Endothelial cell of umbilical vein (primary cell): Measurements from ENCODE around the gene PEDS1. TPM values are rescaled to one million over a fixed set of nuclear protein-coding genes. Genes with fewer than 3 reads are reported as not detected.

Source experiments
- BruUV-seq: library from RNA; stranded (reverse); fragments of 400-500 nt; replicated peaks from 2 replicates; lab custom pipeline; 2021; lab: Mats Ljungman, UMichigan
- CTCF ChIA-PET: fragments of 300-600, 350-600 bp; sonication (Branson Sonifier 250); formaldehyde crosslinking; loops from one replicate; lab custom pipeline; 2021; ENCODE audit warnings: antibody characterized with exemption, inconsistent platforms; lab: Charles Lee
- POLR2A ChIA-PET: fragments of 300-600, 350-600 bp; sonication (Branson Sonifier 250); formaldehyde crosslinking; loops from one replicate; lab custom pipeline; 2021; ENCODE audit warnings: antibody characterized with exemption, inconsistent platforms; lab: Charles Lee
- DNase-seq: peaks from one replicate; pipeline ENCODE4 v3.0.0-alpha.2; 2011; ENCODE audit warnings: low read depth, low spot score
- FAIRE-seq: peaks from 2 replicates; lab custom pipeline; 2011; peaks lifted over from hg19 to GRCh38; lab: Jason Lieb, UNC
- H2AFZ ChIP-seq: 2 replicates; pipeline ENCODE4 v1.6.0; 2012; ENCODE audit warnings: low read depth, low read length, control low read depth, inconsistent platforms
- H3K27ac ChIP-seq: 2 replicates; pipeline ENCODE4 v1.5.1; 2011; ENCODE audit warnings: low read depth, mild to moderate bottlenecking, control low read depth, low read length, moderate library complexity; ENCODE audit not compliant: insufficient read depth
- H3K27me3 ChIP-seq, 2 experiments: 2 replicates each; pipeline versions ENCODE4 v1.6.0 to v1.6.1; 2011; ENCODE audit warnings: low read length in 2 of 2, mixed read lengths in 1 of 2; ENCODE audit not compliant: control insufficient read depth in 2 of 2, insufficient read depth in 2 of 2
- H3K36me3 ChIP-seq, 2 experiments: 2 replicates in 1 of 2; 3 replicates in 1 of 2; pipeline ENCODE4 v1.5.1; 2011; ENCODE audit warnings: low read length in 2 of 2, mild to moderate bottlenecking in 1 of 2, moderate library complexity in 1 of 2; ENCODE audit not compliant: control insufficient read depth in 2 of 2, insufficient read depth in 2 of 2; ENCODE audit errors: extremely low read depth in 1 of 2
- H3K4me1 ChIP-seq: 3 replicates; pipeline ENCODE4 v1.5.1; 2011; ENCODE audit warnings: mild to moderate bottlenecking, low read length; ENCODE audit not compliant: control insufficient read depth, insufficient read depth; ENCODE audit errors: extremely low read depth
- H3K4me2 ChIP-seq: 2 replicates; pipeline ENCODE4 v1.6.1; 2011; ENCODE audit warnings: low read length, control low read depth, mixed read lengths; ENCODE audit not compliant: insufficient read depth
- H3K4me3 ChIP-seq, 3 experiments: fragments of 200-600 bp in 1 of 3; sonication (generic), shearing (Covaris generic) in 1 of 3; replicated peaks in 1 of 3; 2 replicates each; pipeline ENCODE4 v1.5.1; 2011 to 2016; ENCODE audit warnings: control low read depth in 3 of 3, low read length in 3 of 3, mild to moderate bottlenecking in 2 of 3, inconsistent platforms in 1 of 3, low read depth in 1 of 3, moderate library complexity in 1 of 3; ENCODE audit not compliant: insufficient read depth in 1 of 3
- H3K79me2 ChIP-seq: 2 replicates; pipeline ENCODE4 v1.6.0; 2012; ENCODE audit warnings: low read length, inconsistent platforms; ENCODE audit not compliant: control insufficient read depth, insufficient read depth
- H3K9ac ChIP-seq: replicated peaks from 2 replicates; pipeline ENCODE3; 2011; ENCODE audit warnings: low read length, control low read depth; ENCODE audit not compliant: insufficient read depth; ENCODE audit errors: extremely low read depth
- H3K9me1 ChIP-seq: replicated peaks from 3 replicates; pipeline ENCODE4 v1.6.0; 2011; ENCODE audit warnings: mild to moderate bottlenecking, low read length; ENCODE audit not compliant: control insufficient read depth, insufficient read depth; ENCODE audit errors: extremely low read depth
- H3K9me3 ChIP-seq: replicated peaks from 2 replicates; pipeline ENCODE4 v1.5.1; 2012; ENCODE audit warnings: low read length, inconsistent platforms; ENCODE audit not compliant: control insufficient read depth, insufficient read depth
- H4K20me1 ChIP-seq: replicated peaks from 2 replicates; pipeline ENCODE3; 2011; ENCODE audit warnings: mild to moderate bottlenecking, low read length; ENCODE audit not compliant: control insufficient read depth, insufficient read depth; ENCODE audit errors: extremely low read depth
- EZH2 ChIP-seq: IDR thresholded peaks from 2 replicates; pipeline ENCODE4 v1.6.1; 2012; ENCODE audit warnings: borderline replicate concordance, low read depth, mild to moderate bottlenecking, moderate library complexity, low read length, inconsistent platforms; ENCODE audit not compliant: severe bottlenecking
- FOS ChIP-seq: IDR thresholded peaks from 2 replicates; pipeline ENCODE4 v1.6.1; 2011; ENCODE audit warnings: mild to moderate bottlenecking, low read length, moderate library complexity, borderline replicate concordance; ENCODE audit not compliant: insufficient read depth
- GATA2 ChIP-seq: IDR thresholded peaks from 2 replicates; pipeline ENCODE4 v1.7.0; 2011; ENCODE audit warnings: low read depth, mild to moderate bottlenecking, moderate library complexity, mixed read lengths, low read length; ENCODE audit not compliant: insufficient read length, insufficient read depth
- JUN ChIP-seq: IDR thresholded peaks from 2 replicates; pipeline ENCODE4 v1.6.1; 2011; ENCODE audit warnings: borderline replicate concordance, low read depth; ENCODE audit not compliant: insufficient read length, insufficient read depth
- MYC ChIP-seq: IDR thresholded peaks from one replicate; pipeline ENCODE4 v1.6.1; 2011; ENCODE audit warnings: mild to moderate bottlenecking, low read depth, low read length
- POLR2A ChIP-seq: IDR thresholded peaks from 2 replicates; pipeline ENCODE4 v1.6.1; 2012; ENCODE audit warnings: low read depth, mild to moderate bottlenecking, control low read depth, low read length
- POLR2AphosphoS5 ChIP-seq: IDR thresholded peaks from 2 replicates; pipeline ENCODE4 v1.6.1; 2012; ENCODE audit warnings: low read depth, mild to moderate bottlenecking, control low read depth, low read length, moderate library complexity; ENCODE audit not compliant: insufficient read depth
- dilution Hi-C: fragments of 300-500 bp; cut with MboI; formaldehyde crosslinking; loops from one replicate; pipeline ENCODE4 v1.15.0; 2019; ENCODE audit warnings: low sequenced_read_pairs; ENCODE audit not compliant: extremely low pct_ligation_motif_present
- intact Hi-C: fragments of 100-400 bp; cut with micrococcal nuclease; formaldehyde crosslinking; loops from one replicate; pipeline ENCODE4 v1.10.0; 2022
- polyA plus RNA-seq, 4 experiments: library from polyadenylated mRNA; depleted of rRNA in 3 of 4; stranded (reverse) in 3 of 4; unstranded in 1 of 4; fragments of >200 nt; gene quantifications; 2 replicates each; pipeline versions ENCODE4 v1.2.1 to v1.2.3, GENCODE V29; 2011 to 2012; ENCODE audit warnings: missing spikeins in 1 of 4
- total RNA-seq: library from RNA; stranded (reverse); gene quantifications from 2 replicates; pipeline ENCODE4 v1.2.3, GENCODE V29; 2021
- TF ChIP-seq, protein P1 (sequence below), 2 donors: IDR thresholded peaks; 1 replicate in 1 of 2; 2 replicates in 1 of 2; pipeline ENCODE4 v1.5.1; 2011; ENCODE audit warnings: low read length in 2 of 2, mild to moderate bottlenecking in 2 of 2, moderate library complexity in 2 of 2, control low read depth in 1 of 2, inconsistent platforms in 1 of 2, low read depth in 1 of 2; ENCODE audit not compliant: insufficient read depth in 1 of 2; ENCODE audit errors: extremely low read depth in 1 of 2
- TF ChIP-seq, protein P2 (sequence below): IDR thresholded peaks from 2 replicates; pipeline ENCODE4 v1.6.1; 2011; ENCODE audit not compliant: insufficient read depth, insufficient read length

PEDS1 gene
- total and polyA plus RNA-seq, 2 donors (not counting 3 experiments of a cell fraction or from before 2014, with no cell fraction given) = 62.7 to 131 TPM

DNA sequence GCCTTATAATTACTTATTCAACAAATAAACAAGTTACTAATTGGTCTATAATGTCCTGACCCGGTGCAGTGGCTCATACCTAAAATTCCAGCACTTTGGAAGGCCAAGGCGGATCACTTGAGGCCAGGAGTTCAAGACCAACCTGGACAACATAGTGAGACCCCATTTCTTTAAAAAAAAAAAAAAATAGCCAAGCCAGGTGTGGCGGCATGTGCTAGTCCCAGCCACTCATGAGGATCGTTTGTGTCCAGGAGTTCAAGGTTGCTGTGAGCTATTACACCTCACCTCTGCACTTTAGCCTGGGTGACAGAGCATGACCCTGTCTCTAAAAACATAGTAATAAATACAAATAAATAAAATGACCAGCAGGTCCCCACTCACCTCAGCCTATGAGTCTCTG, 30.8 kb downstream of the PEDS1 start:
- Histone ChIP-seq H3K4me2 (no peak overlapping the region), H3K4me3 (no peak overlapping the region), H3K27me3 (no peaks in the 10 kb centered on the region), H3K9ac (no peak overlapping the region), H3K36me3 (peaks cover 12 to 34% of the 10 kb centered on the region in 2 experiments), H3K4me1 (no peaks in the 10 kb centered on the region), H3K9me3 (no peaks in the 10 kb centered on the region), H3K27ac (no peak overlapping the region), H3K9me1 (no peaks in the 10 kb centered on the region), H4K20me1 (no peaks in the 10 kb centered on the region), H2AFZ (no peak overlapping the region), H3K79me2 (no peaks in the 10 kb centered on the region)
- ChIA-PET POLR2A (no interaction called here), CTCF (interaction anchor here (0.6 to 10.7 kb wide), 9 partner anchors 9 to 144 kb away, joined by 3 to 309 read pairs (median 30); partner anchors contain the start of gene PEDS1)
- DNase-seq (no peak), FAIRE-seq (no peak)
- intact Hi-C loops (no loop called here), dilution Hi-C loops (no loop called here)
- TF ChIP-seq JUN (no peak), FOS (no peak), MYC (no peak), EZH2 (no peak), GATA2 (no peak), POLR2AphosphoS5 (no peak), POLR2A (no peak)
- TF ChIP-seq, protein P1, sequence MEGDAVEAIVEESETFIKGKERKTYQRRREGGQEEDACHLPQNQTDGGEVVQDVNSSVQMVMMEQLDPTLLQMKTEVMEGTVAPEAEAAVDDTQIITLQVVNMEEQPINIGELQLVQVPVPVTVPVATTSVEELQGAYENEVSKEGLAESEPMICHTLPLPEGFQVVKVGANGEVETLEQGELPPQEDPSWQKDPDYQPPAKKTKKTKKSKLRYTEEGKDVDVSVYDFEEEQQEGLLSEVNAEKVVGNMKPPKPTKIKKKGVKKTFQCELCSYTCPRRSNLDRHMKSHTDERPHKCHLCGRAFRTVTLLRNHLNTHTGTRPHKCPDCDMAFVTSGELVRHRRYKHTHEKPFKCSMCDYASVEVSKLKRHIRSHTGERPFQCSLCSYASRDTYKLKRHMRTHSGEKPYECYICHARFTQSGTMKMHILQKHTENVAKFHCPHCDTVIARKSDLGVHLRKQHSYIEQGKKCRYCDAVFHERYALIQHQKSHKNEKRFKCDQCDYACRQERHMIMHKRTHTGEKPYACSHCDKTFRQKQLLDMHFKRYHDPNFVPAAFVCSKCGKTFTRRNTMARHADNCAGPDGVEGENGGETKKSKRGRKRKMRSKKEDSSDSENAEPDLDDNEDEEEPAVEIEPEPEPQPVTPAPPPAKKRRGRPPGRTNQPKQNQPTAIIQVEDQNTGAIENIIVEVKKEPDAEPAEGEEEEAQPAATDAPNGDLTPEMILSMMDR (IDR thresholded peaks at IDR 0.05; ENCODE audit: extremely low read depth in 1 of 2, insufficient read depth in 1 of 2, low read depth in 1 of 2, low read length in 2 of 2) = no peak
- TF ChIP-seq, protein P2, sequence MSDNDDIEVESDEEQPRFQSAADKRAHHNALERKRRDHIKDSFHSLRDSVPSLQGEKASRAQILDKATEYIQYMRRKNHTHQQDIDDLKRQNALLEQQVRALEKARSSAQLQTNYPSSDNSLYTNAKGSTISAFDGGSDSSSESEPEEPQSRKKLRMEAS = no peak
- no TSS peak for BruUV-seq
